NCI-H2107 treated with DMSO at 0.1 percent for 48 hours (cell line): ENCODE data around the gene POLR3A.
"Not testable (repeated sequence)": the region's sequence is repeated elsewhere in the genome, so short reads cannot be mapped to it uniquely, and the experiment has no call there.

Experiments used
- DNase-seq: peaks from one replicate; lab custom pipeline; 2025; ENCODE audit not compliant: unreplicated experiment; lab: John Stamatoyannopoulos, UW

Gene POLR3A

GRCh38 chr10:78029269-78030226 is at the start of gene POLR3A:
Gene POLR3A, minus strand, starts transcription at chr10:78029515. Its CDS starts 108 bp downstream, at chr10:78029407.
- DNase-seq, result peak; percentile 80

DNA sequence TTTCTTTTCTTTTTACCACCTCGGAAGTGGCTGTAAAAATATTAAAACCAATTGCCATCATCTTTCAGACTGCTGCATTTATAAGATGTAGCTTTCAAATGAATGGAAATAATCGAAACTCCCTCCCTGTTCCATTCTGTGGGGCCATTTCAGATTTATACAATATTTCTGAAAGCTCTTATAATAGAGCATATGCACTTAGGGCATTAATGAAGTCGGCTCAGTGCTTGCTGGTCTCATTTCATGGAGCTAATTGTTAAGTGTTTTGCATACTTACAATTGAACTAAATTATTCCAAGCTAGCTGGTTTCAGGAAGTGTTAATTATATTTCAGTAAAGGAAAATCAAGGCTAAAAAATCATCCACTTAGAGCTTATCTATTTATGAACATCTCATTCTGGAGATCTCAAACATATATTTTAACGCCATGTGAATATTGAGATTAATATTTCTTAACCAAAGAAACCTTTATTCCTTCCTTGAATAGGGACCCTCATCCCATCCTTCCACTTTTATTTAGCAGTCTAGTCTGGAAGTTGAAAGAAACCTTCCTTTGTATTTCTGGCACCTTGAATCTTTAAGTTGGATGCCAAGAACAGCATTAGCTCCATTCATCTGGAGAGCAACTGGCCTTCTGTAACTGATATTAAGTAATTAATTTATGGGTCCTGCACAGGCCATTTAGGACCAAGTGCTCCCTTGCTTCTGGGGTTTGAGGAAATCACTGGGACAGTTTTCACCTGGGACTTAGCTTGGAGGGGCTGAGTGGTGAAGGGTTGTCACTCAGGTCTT is 49.4 kb upstream of the POLR3A start:
- DNase-seq, result no peak

GRCh38 chr10:78075806-78076205 is 46.5 kb upstream of the POLR3A start:
- DNase-seq, result not testable (repeated sequence)

GRCh38 chr10:78072504-78072903 is 43.2 kb upstream of the POLR3A start:
- DNase-seq, result no peak

- no peak for DNase-seq
Observed at GRCh38 chr10:78071857-78072179, 42.5 kb upstream of the POLR3A start.

DNA sequence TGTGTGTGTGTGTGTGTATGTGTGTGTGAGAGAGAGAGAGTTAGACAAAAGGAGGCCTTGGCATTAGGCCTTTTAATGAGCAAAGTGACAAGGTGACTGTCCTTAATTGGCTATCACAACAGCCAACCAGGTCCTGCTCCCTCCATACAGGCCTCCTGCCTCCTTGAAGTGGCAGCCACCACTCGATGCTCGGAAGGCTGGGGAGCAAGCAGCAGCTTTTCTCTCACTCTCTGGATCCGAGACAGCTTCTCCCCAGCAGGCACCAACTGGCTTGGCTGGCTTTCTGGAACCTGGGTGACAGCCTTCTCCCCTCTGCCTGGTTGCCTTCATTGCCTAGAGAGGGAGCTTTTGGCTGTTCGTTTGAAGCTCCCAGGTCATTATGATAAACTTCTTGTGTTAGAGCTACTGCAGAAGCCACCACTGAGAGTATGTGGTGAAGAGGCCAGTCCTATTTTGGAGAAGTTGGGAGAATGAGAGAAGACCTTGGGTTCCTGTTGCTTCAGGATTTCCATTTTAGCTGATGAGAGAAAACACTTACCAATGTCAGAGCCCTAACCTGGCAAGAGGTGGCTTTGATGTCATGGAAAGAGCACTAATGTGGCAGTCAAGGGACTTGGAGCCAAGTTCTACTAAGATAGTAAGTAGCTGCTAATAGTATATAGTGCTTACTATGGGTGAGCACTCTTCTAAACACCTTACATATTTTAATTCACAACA is 42.0 kb upstream of the POLR3A start:
- no peak for DNase-seq

GRCh38 chr10:78070726-78071125 is 41.4 kb upstream of the POLR3A start:
- DNase-seq, result no peak

- not testable (repeated sequence) for DNase-seq
Observed at GRCh38 chr10:78070064-78070463, 40.7 kb upstream of the POLR3A start.

DNA sequence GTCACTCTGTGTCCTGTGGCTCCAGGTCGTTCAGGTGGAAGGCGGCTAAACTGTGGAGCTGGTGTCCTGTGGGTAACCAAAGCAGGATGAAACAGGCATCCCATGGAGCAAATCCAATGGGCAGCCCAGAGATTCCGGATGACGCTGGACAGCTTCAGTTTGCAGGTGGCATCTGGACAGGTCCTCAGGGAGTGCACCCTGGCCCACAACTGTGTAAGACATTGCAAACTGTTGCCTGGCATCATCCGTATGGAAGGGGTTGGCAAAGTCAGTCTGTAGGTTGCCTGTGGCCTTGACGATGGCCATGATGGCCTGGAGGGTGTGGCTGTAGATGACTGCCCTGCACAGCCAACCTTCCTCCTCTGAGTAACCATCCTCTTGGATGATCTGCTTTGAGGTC is 39.8 kb upstream of the POLR3A start:
- DNase-seq, result no peak

DNA sequence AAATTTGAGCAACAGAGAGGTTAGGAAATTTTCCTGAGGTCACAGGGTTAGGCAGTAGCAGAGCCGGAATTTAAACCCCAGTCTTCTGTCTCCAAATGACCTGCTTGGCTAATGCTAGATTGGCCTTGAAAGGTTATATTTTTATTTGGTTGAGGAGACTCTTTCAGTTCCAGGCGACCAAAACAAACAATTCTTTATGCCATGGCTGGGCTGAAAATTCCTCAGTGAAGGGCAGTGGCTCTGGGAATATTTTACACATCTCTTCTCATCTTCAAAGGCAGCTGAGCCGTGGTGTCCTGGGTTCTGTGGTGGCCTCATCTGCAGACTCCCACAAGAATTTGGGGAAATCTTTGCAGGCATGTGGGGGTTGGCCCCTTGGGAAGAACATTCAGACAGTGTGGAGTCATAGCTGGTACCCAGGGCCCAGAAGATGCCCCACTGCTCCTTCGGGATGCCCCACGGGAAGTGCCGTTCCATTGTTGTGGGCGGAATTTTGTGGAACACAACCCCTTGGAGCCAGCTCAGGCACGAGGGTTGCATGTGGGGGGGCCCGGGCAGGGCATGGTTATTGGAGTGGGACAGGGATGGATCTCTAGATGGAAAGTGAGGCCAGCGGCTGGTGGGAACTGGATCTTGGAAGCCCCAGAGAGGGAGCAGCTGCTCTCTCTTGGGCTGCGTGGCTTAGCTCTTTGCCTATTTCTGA is 37.6 kb upstream of the POLR3A start:
- DNase-seq, result no peak

- no peak for DNase-seq
Observed at GRCh38 chr10:78066012-78066411, 36.7 kb upstream of the POLR3A start.

- no peak for DNase-seq
Observed at GRCh38 chr10:78065611-78066010, 36.3 kb upstream of the POLR3A start.

- DNase-seq, result not testable (repeated sequence)
Observed at GRCh38 chr10:78064919-78065318, 35.6 kb upstream of the POLR3A start.

DNA sequence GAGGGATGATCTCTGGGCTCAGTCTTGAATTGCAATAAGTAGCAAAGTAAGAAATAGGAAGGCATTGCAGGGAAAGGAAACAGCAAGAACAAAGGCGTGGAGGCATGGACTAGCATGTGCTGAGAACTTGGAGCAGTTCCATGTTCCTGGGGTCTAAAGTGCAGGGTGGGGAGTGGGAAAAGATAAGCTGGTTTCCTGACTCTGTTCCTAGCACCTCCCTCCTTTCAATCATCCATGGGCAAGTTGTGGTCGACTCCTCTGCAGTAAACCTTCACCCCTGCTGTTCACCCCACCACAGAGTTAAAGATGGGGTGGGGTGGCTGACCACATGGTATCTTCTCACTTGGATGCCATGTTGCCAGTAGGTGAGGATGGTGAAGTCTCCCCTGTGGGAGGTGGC is 33.9 kb upstream of the POLR3A start:
- no peak for DNase-seq

DNA sequence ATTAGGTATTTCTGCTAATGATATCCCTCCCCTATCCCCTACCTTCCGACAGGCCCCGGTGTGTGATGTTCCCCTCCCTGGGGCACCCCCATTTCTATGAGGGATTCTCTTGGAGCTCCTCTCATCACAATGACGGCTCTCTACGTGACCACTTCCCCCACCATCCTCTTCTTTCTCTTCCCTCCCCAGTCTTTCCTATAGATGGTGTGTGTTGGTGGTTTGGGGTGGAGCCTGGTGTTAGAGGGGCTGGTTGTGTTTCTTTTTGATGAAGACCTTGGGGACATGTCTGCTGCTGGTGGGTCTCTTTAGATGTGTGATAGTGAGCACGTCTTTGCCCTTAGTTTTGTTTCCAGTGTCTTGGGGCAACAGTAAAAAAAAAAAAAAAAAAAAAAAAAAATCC is 33.0 kb upstream of the POLR3A start:
- DNase-seq, result no peak

- no peak for DNase-seq
Observed at GRCh38 chr10:78059906-78060702, 30.8 kb upstream of the POLR3A start.

GRCh38 chr10:78058562-78058961 is 29.2 kb upstream of the POLR3A start:
- no peak for DNase-seq

DNA sequence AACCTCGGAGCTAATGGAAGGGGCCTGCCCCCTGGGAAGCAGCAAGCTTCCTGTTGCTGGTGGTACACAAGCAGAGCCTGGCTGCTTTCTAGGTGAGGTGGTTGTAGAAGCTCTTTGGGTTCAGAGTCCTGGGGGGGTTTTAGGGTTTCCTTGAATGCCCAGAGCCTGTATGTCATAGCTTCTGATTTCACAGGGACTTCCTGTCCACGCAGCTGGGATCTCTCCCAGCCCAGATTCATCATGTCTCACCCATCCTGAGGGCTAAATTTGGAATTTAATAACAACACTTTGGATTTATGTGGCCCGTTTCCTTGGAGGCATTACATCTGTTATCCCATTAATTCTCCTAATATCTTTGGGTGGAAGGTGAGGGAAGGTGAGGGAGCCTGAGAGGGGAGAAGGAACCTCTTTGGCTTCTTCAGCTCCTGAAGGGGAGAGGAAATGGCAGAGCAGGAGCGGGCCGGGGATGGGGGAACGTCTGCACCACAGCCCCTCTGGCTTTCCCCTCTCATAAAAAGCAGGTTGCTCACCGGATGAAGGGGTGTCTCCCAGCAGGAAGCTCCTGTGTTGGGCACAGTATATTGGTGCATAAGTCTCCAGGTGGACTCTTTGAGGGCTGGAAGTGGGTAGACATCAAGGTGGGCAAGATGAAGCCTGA is 24.0 kb upstream of the POLR3A start:
- no peak for DNase-seq

GRCh38 chr10:78049851-78050250 is 20.5 kb upstream of the POLR3A start:
- no peak for DNase-seq
